GM18499 (cell line): ENCODE data around the gene KCTD16.

Source experiments
- ATAC-seq: cut with Tn5 transposase; IDR thresholded peaks from one replicate; pipeline ENCODE4 v1.9.1; 2021; ENCODE audit warnings: moderate number of reproducible peaks; ENCODE audit not compliant: insufficient read depth, unreplicated experiment

KCTD16 gene

DNA sequence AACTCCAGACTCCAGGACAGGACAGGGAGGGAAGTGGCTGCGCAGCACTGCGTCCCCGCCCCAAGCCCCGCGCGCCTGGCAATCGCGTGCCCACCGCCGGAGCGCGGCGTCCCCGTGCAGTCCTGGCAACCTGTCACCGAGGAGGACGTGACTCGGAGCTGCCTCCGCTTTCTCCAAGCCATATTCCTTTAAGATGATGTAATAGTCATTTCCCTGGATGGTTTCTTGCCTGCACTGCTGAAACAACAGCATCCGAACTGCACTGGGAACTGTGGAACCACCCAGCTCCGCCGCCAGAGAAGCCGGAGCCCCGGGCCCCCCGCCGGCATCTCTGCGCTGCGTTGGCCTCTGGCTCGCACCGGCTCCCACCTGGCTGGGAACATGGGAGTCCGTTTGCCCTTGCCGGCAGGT is 34.5 kb downstream of the KCTD16 start:
- ATAC-seq, result no peak

DNA sequence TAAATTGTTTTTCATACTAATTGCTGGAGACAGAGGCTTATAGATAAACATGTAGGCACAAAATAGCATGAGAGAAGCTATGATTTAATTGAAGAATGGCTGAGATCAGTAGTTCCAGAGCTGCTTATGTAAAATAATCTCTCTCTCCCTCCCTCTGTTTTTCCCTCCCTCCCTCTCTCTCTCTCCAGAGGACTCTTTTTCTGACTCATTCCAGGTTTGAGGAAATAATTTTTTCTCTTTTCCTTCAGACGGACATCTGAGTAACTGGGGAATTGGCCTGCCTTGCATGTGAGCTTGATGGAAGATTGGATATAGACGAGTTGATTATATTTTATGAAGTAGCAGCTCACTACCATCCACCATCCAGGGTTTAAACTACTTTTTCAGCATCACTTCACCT is 35.5 kb downstream of the KCTD16 start:
- no peak for ATAC-seq

DNA sequence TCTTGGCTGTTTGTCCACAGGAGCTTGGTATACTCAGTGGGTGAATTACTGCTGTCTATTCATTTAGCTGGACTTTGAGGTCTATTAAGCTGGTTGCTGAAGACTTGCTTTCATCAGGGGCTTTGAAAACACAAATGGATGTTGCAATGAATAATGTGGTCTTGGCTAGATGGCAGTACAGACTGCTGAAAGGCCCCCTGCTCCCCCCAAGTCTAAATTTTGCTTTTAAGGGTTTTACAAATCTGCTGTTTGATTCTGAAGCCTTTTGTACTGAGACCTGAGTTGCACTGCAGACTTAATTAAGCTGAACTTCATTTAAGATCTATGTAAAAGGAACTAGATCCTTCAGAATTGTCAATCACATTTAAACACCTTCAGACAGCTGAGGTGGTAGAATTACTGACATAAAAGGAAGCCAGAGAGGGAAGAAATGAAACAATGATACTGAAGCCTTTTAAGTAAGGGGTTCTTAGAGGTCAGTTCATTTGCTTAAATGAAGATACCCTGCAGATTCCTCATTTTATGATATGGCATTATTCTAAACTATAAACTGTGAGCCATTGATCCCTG is 37.3 kb downstream of the KCTD16 start:
- ATAC-seq, result no peak

DNA sequence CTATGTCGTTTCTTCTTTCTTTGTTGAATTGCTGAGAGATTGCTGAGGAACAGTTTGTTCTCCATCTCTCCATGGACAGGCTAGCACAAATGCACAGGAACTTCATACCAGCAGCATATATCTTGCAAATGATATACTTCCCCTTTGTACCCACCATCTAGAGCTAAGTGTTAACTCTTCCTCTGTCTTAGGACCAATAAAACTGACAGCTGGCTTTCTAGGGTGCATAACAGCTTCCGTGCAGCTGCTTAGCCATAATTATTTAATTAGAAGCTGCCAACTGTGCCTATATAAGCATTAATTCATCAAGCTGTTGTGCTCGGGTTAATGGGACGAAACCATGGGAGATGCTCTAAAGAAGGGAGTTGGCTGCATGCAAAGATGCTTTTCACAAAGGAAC is 38.7 kb downstream of the KCTD16 start:
- ATAC-seq, result no peak

DNA sequence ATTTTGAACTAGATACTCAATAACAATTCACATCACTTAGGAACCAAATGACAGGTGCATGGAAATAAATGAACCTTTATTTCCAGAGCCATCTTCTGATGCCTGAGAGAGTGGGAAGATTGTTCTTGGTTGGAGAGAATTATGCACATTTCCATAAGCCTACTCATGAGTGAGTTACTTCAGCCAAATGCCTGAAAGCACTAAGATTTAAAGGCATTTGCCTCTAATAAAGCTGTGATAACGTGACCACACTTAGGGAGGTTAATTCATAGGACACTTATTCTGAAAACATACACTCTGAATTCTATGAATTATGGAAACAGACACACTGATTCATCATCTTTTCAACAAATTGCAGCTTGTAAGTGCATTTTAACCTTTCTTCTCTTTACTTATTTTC is 40.0 kb downstream of the KCTD16 start:
- no peak for ATAC-seq

DNA sequence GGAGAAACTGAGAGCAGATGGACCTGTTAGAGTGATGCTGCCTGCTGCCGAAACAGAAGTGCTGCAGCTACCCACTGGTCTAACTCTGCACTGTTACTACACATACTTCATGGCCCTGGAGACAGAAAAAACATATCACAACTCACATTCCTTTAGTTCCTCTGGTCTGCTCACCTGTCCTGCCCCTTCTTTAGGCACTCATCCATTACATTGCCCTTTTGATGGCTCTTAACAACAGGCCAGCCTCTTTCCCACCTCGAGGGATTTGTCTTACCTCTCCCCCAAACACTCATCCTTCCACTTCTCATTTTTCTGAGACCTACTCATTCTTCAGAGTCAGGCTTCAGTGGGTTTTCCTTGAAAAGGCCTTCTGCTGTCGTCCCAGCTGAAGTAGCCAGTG is 49.2 kb downstream of the KCTD16 start:
- ATAC-seq, result no peak

DNA sequence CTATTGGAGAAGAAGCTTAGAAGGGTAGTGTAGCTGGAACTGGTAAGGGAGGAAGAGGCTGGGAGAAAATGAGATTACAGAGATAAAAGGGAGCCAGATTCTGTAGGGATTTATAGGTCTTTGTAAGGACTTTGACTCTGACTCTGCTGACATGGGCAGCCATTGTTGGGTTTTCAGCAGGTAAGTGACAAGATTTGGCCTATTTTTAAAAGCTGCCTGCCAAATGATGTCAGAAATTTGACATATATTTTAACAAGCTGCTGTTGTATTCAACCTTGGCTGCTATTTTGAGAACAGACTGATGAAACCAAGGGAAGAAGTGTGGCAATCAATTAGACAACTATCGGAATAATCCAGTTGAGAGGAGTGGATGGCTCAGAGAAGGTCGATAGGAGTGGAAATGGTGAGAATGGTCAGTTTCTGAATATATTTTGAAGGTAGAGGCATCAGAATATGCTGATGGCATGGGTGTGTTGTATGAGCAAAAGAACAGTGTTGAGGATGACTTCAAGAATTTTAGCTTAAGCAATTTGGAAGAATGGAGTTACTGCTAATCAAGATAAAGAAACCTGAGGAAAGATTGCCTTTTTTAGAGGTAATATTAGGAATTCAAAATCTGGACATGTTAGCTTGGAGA is 56.8 kb downstream of the KCTD16 start:
- ATAC-seq, result no peak

DNA sequence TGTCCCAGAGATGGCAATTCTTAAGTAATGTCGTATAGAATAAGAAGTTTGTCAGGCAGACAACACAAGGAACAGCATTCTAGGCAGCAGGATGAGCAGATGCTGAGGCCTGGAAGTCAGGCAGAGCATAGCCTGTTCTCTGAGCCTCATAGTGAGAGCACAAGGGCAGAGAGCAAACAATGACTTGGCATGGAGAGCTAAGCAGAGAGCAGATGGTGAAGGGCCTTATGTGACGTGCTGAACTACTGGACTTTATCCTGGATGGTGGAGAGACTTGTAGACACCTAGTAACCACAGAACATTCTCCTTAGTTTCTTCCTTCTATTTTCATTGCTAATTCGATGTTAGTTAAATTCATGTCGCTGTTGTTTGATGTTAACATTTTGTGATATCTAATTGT is 60.1 kb downstream of the KCTD16 start:
- no peak for ATAC-seq

DNA sequence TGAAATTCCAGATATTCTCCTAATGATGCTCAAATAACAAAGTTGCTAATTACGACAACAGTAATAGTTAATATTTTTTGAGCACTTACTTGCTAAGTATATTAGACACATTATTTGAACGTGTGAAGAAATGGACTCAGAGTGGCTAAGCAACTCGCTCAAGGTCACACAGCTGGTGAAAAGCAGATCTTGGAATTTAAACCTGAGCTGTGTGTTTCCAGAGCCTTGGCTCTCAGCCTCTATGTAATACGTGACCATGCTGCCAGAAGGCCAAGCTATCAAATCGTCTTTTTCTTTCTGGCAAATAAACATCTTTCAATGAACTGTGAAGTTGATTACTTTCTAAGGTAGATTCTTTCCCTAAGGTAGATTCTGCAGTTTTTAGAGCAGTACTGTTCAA is 61.6 kb downstream of the KCTD16 start:
- ATAC-seq, result no peak

DNA sequence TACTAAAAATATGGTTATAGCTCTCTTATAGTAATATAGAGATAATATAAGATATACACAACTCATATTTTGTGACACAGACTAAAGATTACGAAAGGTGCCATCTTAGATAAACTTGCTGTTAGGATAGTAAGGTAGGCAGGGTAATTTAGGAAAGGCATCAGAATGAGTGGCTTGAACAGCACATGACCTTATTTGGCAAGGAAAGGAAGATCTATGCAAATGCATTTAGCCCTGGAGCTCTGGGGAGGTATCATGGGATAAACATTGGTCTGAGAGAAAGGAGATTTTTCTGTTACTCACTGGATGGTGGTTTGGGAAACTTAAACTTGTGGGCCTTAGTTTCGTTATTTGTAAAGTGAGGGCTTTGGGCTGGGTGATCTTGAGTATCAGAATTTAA is 65.8 kb downstream of the KCTD16 start:
- ATAC-seq, result no peak

DNA sequence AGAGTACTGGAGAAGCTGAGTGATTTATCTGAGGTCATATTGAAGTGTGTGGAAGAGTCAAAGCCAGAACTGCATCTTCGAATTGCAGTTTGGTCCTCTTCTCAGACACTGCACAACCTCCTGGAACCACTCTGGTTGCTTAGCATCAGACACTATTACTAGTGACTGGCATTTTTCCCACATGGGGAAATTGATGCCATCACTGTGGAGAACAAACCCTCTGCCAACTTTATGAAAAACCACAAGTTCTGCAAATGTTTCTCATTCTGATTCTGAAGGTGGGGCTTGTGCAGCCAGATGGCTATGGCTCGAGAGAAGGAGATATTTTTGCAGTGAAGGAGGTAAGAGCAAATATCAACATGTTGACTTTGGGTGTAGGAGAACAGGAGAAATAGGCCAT is 67.2 kb downstream of the KCTD16 start:
- ATAC-seq, result no peak

DNA sequence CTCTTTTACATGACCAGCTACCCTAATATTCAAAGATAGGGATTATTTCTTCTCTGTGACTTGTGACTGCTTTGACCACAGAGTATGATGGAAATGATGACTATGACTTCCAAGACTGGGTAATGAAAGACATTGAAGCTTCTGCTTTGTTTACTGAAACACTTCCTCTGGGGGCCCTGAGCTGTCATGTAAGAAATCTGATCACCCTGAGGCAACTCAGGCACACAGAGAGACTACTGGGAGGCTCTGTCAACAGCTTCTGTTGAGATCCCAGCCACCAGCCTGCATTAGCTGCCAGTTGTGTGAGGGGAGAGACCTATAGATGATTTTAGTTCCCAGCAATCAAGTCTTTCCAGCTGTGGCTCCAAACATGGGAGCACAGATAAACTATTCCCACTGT is 76.5 kb downstream of the KCTD16 start:
- no peak for ATAC-seq

DNA sequence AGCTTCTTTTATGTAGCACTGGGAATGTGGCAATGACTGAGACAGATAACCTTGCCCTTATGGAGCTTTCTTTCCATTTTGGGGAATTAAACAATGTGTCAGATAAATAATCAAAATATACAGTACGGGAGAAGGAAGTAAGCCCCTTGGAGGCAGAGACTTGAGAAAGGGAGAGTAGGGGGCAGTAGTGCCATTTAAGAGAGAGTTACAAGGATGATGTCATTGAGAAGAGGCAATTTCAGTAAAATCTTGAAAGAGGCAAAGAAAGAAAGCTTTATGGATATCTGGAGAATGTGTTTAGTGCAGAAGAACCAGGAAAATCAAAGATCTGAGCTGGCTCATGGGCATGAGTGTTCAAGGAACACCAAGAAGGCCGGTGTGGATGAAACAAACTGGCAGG is 77.3 kb downstream of the KCTD16 start:
- no peak for ATAC-seq

DNA sequence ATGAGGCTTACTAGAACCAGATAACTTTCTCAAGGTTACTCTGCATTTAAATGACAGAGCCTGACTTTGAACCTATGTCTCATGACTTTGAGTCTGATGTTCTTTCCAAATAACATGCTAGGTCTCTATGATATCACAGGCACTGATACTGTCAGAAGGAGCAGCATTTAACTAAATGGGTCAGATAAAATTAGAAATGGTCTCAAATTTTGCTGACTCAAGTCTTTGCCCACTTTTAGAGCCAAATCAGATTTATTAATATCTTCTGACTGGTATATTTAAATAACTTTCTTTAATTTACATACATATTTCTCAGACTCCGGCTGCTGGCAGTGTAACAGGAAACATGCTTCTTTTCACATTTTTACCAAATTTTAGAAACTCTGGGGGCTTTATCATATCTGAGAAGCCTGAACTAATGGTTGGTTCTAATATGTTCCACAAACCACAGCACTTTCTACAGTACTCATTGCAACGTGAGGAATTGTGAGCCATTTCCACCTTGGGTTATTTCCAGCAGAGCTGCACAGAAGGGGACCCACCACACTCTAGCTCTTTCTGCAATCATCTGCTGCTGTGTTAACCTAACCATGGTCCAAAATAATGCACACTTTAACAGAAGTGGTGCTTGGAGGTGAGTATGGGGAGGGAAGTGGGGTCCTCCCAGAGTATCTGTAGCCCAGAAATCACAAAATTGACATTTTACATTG is 79.2 kb downstream of the KCTD16 start:
- ATAC-seq, result no peak

DNA sequence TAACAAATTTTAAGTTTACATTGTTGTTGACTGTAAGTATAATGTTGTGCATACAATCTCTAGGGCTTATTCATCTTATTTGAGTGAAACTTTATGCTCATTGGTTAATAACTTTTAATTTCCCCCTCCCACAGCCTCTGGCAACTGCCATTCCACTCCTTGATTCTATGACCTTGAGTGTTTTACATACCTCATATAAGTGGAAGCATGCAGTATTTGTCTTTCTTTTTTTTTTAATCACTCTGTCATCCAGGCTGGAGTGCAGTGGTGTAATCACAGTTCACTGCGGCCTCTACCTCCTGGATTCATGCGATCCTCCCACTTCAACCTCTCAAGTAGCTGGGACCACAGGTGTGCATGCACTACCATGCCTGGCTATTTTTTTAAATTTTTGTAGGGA is 83.9 kb downstream of the KCTD16 start:
- no peak for ATAC-seq

DNA sequence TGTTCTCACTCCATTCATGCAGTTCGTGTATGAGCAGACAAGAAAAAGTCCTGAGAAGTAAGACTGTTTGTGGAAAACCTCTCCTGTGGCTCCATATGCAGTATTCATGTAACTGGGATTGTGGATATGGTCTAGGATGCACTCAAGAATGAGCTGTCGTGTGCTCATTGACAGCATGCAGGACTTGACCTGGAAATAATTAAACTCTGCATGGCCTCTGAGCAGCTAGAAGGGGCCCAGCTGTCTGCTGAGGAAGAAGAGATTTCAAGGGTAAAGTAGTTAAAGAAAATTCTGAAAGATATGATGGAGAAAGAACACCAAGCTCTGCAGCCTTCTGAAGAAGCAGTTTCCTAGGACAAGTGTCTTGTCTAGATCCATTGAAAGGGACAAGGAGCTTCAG is 89.4 kb downstream of the KCTD16 start:
- no peak for ATAC-seq

DNA sequence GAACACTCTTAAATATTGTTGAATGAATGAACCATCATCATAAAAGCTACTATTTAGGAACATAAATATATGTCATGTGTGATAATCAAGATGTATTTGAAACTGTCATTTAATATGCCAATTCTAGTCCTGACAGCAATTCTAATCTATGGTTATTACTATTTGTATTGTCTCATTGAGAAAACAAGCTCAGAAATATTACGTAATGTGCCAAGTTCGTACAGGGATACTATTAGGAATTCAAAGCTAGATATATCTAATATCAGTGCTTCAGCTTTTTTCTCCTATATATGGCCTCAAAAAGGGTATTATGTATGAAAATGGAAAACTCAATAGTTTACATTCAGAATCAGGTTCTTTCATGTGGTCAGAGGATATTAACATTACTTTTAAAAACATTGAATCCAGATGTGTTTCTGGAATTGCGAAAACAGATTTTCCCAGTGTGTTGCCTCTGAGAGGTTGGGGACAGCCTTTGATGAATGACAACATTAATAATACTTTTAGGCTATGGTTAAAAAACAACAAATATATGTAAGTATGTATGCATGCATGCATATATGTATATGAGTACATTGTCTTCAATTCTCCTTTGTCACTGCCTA is 95.1 kb downstream of the KCTD16 start:
- no peak for ATAC-seq

DNA sequence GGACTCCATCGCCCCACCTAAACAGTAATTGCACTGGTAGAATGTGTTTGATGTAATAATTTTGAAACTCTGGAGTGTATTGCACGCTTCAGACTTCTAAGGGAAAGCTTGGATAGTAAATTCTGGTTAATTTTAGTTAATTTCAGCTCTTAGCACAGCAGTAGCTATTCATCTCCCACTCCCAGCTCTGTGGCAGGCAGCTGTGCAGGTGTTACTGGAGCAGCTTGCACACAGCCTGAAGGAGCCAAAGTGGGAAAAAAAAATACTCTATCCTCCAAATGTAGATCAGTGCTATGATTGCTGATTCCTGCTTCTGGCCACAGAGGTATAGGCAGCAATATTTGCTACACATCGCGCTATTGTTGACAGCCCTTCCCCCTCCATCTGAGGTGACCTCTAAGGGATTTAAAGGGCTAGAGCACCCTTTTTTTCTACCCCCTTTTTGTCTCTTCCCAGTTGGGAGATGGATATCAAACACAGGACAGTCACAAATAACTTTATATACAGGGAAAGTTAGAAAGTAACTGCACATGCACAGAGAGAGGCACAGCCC is 97.4 kb downstream of the KCTD16 start:
- ATAC-seq, result no peak

DNA sequence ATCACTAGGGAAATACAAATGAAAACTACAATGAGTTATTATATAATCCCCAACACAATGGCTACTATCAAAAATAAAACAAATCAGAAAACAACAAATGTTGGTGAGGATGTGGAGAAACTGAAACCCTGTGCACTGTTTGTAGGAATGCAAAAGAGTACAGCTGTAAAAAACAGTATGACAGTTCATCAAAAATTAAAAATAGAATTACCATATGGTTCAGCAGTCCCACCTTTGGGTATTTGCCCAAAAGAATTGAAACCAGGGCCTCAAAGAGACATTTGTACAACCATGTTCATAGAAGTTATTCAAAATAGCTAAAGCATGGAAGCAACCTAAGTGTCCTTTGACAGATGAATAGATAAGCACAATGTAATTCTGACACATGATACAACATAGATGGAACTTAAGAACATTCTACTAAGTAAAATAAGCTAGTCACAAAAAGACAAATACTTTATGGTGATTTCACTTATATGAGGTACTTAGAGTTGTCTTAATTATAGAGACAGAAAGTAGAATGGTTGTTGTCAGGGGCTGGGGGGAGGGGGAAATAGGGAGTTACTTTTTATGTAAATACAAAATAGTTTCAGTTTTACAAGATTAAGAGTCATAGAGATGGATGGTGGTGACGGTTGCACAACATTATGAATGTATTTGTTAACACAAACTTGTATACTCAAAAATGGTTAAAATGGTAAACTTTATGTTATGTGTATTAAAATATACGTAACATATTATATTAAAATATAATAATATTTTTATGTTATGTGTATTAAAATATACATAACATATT is 102.8 kb downstream of the KCTD16 start:
- no peak for ATAC-seq

DNA sequence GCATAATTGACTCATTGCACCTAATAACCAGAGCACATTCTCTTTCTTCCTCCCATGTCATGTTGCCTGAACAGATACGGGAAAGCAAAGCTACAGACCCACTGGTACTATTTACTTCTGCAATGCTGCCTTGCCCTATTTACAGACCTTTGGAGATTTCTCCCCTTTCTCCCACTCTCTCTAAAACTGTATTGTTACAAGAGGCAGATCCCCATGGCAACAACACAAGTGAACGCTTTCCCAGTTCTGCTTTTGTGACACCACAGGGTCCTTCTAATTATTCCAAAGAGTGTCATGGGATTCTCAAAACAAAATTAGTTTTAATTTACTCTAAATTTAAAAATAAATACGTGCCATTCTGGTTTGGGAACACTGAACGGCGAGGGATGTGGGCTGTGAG is 104.7 kb downstream of the KCTD16 start:
- ATAC-seq, result no peak
